AG09309 (cell line): ENCODE measurements around the gene BCDIN3D.

ENCODE experiments used
- DNase-seq: peaks from one replicate; pipeline ENCODE4 v3.0.0-alpha.2; 2010; ENCODE audit warnings: low read depth
- H3K4me3 ChIP-seq: 2 replicates; pipeline ENCODE4 v1.5.1; 2011; ENCODE audit warnings: mild to moderate bottlenecking, low read depth, low read length, moderate library complexity; ENCODE audit not compliant: control insufficient read depth
- TF ChIP-seq, protein P1 (sequence below): IDR thresholded peaks from 2 replicates; pipeline ENCODE4 v1.5.1; 2011; ENCODE audit warnings: mild to moderate bottlenecking, low read depth, low read length, inconsistent platforms; ENCODE audit not compliant: insufficient read depth, control insufficient read depth; ENCODE audit errors: missing control alignments

Gene BCDIN3D

GRCh38 chr12:49796606-49797448 lies 46.1 kb downstream of the BCDIN3D start:
- no peak for DNase-seq
- TF ChIP-seq, protein P1, sequence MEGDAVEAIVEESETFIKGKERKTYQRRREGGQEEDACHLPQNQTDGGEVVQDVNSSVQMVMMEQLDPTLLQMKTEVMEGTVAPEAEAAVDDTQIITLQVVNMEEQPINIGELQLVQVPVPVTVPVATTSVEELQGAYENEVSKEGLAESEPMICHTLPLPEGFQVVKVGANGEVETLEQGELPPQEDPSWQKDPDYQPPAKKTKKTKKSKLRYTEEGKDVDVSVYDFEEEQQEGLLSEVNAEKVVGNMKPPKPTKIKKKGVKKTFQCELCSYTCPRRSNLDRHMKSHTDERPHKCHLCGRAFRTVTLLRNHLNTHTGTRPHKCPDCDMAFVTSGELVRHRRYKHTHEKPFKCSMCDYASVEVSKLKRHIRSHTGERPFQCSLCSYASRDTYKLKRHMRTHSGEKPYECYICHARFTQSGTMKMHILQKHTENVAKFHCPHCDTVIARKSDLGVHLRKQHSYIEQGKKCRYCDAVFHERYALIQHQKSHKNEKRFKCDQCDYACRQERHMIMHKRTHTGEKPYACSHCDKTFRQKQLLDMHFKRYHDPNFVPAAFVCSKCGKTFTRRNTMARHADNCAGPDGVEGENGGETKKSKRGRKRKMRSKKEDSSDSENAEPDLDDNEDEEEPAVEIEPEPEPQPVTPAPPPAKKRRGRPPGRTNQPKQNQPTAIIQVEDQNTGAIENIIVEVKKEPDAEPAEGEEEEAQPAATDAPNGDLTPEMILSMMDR = no peak
- no peak overlapping the region for H3K4me3 ChIP-seq

GRCh38 chr12:49796155-49796554 lies 46.8 kb downstream of the BCDIN3D start:
- H3K4me3 ChIP-seq = no peak overlapping the region
- TF ChIP-seq, protein P1 = no peak
- no peak for DNase-seq

GRCh38 chr12:49795654-49796105 lies 47.2 kb downstream of the BCDIN3D start:
- TF ChIP-seq, protein P1 = no peak
- DNase-seq = no peak
- no peak overlapping the region for H3K4me3 ChIP-seq

GRCh38 chr12:49794811-49795653 lies 47.9 kb downstream of the BCDIN3D start:
- no peak for DNase-seq

GRCh38 chr12:49794021-49794420 lies 48.9 kb downstream of the BCDIN3D start:
- no peak overlapping the region for H3K4me3 ChIP-seq
- TF ChIP-seq, protein P1 = no peak
- no peak for DNase-seq

More at GRCh38 chr12:49794811-49795653, 47.9 kb downstream of the BCDIN3D start:
- TF ChIP-seq, protein P1 = no peak
- H3K4me3 ChIP-seq = no peak overlapping the region

DNA sequence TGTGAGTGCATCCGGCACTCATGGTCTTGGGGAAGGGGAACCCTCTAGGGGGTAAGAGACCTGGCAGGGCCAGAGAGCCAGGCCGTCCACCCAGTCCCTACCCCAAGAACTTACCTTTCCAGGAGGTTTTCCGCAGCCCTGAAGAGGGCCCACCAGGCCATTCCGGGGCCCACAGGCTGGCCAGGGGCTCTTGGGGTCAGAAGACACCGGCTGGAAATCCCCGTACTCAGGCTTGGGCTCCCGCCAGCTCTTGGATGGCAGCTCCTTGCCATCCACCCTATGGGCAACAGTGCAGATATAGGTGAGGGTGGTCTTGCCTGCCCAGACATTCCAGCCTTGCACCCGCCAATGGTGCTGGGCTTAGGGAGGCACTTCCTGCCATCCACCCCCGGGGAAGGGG lies 49.3 kb downstream of the BCDIN3D start:
- DNase-seq = no peak
- no peak overlapping the region for H3K4me3 ChIP-seq
- TF ChIP-seq, protein P1 = no peak
